NCI-H82 treated with DMSO at 0.1 percent for 48 hours (cell line): ENCODE measurements around the gene KRTAP22-2.

ENCODE experiments used
- DNase-seq: peaks from one replicate; lab custom pipeline; 2025; ENCODE audit not compliant: unreplicated experiment; lab: John Stamatoyannopoulos, UW

Gene KRTAP22-2

DNA sequence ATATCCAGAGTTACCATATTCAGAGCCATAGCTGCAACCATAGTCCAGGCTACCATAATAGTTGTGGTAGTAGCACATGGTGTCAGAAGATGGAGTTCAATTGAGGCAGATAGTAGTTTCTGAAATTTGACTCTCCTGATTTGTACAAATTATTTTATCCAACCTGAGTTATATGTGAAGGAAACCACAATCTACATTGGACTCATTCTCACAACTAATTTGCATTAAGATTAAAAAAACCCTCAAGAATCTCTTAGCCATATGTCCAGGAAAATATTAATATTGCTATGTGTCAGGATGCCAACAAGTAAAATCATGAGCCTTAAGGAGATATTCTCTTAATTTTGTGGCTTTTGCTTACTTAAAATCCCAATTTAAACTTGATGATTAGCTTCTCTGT is at the start of gene KRTAP22-2:
KRTAP22-2 (minus strand) TSS at position 101 of the 400 bp plus-strand sequence.
- DNase-seq: no peak

DNA sequence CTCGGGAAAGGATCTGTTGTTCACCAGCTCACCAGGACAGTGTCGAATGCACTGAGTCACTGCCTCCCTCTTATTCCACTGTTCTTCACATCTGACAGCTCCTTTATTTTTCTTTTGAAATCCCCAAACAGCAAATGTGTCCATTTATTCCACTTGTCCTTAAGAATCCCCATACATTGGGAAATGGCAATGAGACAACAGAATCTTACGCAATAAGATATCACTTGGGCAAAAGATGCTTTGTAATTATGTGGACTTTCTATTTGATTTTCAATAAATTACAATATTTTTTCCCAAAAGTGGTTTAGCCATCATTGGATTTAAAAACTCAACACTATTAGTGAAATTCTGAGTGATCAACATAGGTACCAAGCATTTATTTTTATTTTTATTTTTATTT is 48.5 kb upstream of the KRTAP22-2 start:
- no peak for DNase-seq

DNA sequence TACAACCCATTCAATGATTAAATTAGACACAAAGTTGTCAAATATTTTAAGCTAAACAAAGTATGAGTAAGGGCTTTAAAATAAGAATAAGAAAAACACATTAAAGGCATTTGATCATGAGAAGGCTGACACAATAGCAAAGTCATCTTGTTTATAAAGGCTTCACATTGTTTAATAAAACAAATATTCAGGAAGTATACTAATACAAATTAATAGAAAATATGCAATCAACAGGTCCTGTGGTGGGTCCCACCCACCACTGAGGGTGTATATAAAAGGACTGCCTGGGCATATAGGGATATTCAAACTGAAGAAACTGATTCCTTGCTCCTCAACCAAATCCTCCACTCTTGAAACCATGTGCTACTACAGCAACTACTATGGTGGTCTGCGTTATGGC is 44.7 kb upstream of the KRTAP22-2 start, which contains the start of gene KRTAP20-2:
KRTAP20-2 (plus strand) TSS at position 301 of the 400 bp plus-strand sequence; CDS start at position 359, 58 bp downstream.
- DNase-seq: no peak

DNA sequence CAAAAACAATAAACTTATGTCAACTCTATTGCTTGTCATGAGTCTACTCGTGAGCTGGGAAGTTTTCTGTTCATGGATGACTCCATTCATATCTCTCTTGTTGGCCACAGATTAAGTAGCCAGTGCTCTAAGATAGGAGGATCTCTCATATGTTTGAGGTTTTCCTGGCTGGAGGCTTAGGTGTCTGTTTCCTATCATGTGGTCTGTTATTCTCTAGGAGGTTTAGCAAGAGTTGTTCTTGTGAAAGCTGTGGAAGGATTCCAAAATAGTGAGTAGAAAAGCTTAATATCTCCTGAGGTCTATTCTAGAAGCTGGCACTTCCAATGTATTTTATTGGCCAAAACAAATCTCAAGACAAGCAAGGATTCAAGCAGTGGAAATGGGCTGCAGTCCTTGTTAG is 39.0 kb upstream of the KRTAP22-2 start:
- no peak for DNase-seq

DNA sequence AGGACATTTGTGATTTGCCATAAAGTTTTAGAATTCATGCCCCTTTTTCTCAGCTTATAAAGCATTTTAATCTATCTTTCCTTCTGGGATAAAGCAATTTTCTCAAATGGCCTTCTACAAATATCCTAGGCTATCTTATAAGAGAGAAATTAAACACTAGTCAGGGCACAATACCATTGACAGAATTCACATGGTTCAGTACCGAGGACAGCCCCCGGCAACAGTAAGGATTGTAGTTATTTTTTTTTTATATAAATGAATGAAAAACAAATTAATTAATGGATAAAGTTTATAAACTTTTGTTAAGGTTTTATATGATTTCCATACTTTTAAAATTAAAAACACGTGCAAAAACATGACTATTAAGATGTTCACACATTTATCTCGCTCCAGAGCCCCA is 37.9 kb upstream of the KRTAP22-2 start:
- DNase-seq: no peak

DNA sequence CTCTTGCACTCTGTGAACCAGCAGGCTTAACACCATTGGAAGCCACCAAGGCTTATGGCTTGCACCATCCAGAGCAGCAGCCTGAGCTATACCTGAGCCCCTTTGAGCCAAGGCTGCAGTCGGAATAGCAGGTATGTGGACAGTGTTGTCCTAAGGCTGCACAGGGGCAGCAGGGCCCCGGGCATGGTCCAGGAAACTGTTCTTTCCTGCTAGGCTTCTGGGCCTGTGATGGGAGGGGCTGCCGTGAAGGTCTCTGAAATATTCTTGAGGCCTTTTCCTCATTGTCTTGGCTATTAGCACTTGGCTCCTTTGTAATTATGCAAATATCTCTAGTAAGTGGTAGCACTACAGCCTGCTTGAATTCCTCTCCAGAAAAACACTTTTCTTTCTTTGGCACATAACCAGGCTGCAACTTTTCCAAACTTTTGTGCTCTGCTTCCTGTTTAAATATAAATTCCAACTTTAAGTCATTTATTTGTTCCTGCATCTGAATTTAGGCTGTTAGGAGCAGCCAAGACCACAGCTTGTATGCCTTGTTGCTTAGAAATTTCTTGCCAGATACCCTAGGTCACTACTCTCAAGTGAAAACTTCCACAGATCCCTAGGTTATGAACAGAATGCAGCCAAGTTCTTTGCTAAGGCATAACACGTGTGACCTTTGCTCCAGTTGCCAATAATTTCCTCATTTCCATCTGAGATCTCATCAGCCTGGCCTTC is 35.4 kb upstream of the KRTAP22-2 start:
- DNase-seq: no peak

DNA sequence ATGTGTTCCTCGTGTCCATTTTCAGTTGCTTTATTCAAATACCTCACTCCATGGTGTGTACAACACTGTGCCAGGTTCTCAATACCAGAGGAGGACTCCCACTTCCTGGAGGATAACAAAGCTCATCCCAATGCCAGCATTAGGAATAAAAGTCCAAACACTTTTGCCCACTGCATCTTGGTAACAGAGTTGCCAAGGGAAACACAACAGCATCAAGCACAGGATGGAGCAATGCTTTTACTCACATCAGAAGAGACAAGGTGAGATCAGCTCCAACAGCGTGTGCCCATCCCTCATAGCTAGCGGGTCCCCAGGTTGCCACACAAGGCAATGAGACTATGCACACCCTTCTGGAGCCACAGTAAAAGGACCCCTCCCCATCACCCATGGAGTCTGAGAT is 33.2 kb upstream of the KRTAP22-2 start:
- DNase-seq: no peak

DNA sequence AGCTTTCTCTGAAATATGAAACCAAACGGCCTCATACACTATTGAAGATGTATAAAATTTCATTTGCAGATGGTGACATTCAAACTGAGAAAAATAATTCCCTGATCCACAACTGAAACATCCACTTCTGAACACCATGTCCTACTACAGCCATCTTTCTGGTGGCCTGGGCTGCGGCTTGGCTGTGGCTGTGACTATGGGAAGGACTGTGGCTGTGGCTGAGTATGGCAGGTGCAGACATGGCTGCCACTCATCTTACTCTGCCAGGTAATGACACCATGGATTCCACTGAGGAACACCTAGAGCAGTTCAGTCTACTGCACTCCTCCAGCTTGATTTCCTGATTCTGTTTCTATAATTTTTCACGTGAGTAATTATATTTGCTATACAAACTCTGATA is 30.3 kb upstream of the KRTAP22-2 start, which contains the start of gene KRTAP20-4:
KRTAP20-4 (plus strand) TSS at position 106 of the 400 bp plus-strand sequence.
- DNase-seq: no peak

DNA sequence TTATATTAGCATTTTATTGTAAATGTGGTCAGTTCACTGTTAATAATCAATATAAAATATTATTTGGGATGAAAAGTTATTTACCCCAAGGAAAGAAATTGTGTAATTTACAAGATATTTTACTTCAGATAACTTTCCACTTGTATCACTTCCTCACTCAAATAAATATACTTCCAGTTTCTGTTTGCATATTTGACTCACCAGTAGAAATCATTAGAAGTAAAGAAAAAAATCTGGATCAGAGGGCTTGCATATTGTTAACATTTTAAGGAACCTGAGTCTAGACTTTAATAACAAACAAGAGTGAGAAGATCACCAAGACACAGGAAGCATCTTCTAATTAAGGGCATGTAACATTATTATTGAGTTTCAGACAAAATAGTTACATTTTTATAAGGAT is 29.9 kb upstream of the KRTAP22-2 start:
- DNase-seq: no peak

DNA sequence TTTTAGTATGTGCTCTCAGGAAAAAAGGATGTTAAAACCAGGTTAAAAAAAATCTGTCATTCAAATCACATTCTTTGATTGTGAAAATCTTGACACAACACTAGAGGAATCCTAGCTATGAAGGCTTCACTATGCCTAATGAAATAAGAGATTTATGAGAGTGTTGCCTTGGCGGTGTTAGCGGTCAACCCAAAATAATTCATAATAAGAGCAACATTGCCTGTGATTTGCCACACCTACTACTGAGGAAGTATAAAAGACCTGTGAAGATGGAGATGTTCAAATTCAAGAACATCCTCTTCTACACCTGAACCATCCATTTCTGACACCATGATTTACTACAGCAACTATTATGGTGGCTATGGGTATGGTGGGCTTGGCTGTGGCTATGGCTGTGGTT is 25.9 kb upstream of the KRTAP22-2 start, which contains the start of gene KRTAP20-1:
KRTAP20-1 (plus strand) TSS at position 301 of the 400 bp plus-strand sequence; CDS start at position 331, 30 bp downstream.
- DNase-seq: no peak

DNA sequence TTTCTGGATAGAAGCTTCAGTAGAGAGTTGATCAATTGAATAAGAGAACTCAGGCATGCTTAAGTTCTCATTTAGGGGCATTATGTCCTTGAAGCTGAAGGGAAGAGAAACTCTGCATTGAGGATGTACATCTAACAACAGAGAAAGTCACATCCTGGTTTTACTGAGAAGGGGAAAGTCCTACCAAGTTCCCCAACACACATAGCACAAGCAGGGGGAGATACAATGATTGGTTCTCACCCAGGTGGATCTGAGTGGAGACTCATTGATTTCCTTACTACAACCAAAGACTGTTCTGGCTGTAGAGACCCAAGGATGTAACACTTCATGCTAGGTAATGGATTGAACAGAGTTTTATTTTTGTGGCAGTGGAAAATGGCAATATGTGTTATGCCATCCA is 25.0 kb upstream of the KRTAP22-2 start:
- DNase-seq: no peak

DNA sequence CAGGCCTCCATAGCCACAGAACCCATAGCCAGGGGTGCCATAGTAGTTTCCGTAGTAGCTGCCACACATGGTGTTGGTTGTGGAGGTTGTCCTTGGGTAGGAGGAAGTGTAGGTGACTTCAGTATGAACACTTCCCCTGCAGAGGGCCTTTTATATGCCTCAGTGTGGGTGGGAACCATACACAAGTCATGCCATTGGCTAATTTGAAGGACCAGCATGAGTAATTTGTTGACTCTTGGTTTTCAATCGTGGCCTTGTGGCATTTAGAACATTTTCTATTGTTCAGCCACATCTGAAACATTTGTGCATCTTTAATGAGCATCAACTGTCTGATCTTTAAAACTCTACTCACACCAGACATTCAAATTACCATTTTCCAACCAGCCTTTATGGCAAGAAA is 23.6 kb upstream of the KRTAP22-2 start, which contains the start of gene KRTAP6-1:
KRTAP6-1 (minus strand) TSS at position 95 of the 400 bp plus-strand sequence; CDS start at position 69, 26 bp downstream.
- no peak for DNase-seq

DNA sequence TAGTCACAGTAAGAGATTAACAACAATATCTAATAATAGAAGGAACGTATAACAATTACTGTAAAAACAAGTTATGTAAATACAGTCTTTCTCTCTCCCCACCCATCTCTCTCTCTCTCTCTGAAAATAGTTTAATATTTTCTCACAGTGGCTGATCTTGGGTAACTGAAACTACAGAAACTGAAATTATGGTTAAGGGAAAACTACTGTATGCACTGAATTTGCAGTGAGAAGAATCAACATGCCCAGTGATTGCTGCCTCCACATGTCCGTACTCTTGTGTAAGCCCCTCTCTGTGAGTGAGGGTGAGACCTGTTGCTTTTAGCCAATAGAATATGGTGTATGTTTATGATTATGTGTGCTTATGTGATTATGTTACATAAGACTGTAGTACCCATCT is 21.9 kb upstream of the KRTAP22-2 start:
- no peak for DNase-seq

DNA sequence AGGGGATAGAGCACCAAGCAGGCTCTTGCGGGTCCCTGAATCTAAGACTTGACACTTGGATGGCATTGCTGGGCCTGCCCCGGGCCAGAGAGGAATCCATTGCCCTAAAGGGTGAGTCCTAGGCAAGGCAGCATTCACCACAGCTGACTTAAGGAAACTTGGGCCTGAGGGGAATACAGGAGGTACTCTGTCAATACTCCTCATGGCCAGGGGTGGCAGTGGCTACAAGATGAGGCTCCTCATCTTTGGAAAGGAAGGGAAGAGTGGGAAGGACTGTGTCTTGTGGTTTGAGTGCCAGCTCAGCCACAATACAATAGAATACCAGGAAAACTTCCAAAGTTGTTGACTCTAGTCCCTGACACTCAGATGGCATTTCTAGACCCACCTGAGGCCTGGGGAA is 15.8 kb upstream of the KRTAP22-2 start:
- DNase-seq: no peak

DNA sequence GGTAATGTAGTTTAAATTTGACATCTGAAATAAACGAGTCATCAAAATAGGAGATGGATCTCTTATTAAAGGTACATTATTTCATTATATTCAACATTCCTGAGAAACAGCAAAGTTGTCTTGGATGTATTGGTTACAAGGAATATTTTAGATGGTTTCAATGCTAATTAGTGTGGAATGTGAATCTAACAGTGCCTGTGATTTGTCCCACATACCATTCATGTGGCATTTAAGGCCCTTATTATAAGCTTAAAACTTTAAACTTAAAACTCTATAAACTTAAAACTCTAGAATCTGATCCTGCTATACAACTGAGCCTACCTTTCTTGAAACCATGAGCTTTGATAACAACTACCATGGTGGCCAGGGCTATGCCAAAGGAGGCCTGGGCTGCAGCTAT is 10.6 kb upstream of the KRTAP22-2 start, which contains the start of gene KRTAP22-1:
KRTAP22-1 (plus strand) TSS at position 301 of the 400 bp plus-strand sequence.
- DNase-seq: no peak

DNA sequence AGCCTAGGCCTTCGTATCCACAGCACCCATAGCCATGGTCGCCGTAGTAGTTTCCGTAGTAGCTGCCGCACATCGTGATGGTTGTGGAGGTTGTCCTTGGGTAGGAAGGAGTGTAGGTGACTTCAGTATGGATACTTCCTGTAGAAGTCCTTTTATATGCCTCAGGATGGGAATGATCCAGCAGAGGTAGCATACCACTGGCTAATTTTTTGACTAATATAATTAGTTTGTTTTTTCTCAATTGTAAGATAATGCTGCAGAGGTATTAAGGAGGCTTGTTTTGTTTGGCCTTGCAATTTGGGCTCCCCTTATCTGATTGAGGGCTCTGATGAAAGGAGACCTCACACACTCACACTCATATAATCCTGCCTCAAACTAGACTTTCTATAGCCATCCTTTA is 8.6 kb upstream of the KRTAP22-2 start, which contains the start of gene KRTAP6-2:
KRTAP6-2 (minus strand) TSS at position 101 of the 400 bp plus-strand sequence; CDS start at position 73, 28 bp downstream.
- DNase-seq: no peak

DNA sequence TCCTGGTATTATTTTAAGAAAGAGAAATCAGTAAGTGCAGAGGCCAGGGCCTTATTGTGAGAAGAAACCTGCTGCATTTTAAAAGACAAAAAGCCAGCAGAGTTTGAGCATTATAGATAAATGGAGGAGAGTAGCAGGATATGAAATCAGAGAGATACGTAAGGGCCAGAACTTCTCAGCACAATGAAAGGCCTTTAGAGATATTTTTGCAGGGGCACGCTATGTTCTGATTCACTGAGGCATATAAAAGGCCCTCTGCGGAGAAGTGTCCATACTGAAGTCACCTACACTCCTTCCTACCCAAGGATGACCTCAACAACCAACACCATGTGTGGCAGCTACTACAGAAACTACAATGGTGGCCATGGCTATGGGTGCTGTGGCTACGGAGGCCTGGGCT is 1.9 kb upstream of the KRTAP22-2 start, which contains the start of gene KRTAP6-3:
KRTAP6-3 (plus strand) TSS at position 301 of the 400 bp plus-strand sequence; CDS start at position 307, 6 bp downstream.
- DNase-seq: no peak

DNA sequence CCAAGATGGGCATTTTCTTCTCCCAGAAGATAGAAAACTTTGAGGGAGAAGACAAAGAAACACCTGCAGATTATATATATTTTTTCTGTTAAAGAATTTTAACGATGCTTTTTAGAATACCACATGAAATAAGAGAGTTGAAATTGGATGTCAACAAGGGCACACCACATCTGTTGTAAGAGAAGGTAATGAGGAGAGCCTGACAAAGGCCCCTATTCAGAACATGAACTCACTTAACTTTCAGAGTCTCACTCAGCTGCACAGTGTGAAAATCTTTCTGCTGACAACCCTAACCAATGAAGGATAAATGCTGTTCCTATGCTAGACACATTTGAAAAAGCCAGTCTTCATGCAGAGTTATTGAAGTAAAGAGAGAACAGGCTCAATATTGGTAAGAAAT is 7.3 kb downstream of the KRTAP22-2 start:
- DNase-seq: no peak

DNA sequence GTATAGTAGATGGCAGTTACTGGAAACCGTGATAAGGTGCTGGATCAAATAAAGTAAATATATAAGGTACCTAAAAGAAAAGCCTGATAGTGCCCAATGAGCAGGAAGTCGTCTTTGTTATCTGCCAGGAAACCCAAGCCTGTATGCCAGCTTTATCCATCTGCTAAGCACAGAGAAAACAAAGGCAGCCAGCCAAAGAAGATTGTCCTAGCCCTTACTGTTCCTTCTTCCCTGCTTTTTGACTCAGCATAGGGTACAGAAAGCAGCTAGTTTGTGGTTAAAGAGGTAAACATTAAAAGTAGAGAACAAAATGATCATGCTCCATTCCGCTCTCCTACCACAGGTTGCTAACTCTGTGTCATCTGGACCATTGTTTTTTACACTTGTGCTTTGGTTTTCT is 10.1 kb downstream of the KRTAP22-2 start:
- DNase-seq: no peak

DNA sequence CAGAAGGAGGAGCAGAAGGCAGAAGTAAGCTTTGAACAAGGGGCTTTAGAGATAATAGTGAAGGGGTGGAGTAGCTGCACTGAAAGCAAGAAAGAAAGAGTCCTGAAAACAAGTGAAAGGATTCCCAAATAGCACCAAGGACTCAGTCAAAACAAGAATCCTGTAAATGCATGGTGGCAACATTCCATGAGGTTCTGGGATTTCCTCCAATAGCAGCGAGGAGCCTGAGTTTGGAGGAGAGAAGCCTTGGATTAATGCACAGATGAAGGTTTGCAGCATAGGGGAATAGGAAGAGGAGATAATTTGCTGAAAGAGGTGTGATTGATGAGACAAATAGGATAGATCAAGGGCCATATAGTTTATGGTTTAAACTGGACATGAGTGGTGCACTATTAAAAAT is 10.9 kb downstream of the KRTAP22-2 start:
- no peak for DNase-seq

DNA sequence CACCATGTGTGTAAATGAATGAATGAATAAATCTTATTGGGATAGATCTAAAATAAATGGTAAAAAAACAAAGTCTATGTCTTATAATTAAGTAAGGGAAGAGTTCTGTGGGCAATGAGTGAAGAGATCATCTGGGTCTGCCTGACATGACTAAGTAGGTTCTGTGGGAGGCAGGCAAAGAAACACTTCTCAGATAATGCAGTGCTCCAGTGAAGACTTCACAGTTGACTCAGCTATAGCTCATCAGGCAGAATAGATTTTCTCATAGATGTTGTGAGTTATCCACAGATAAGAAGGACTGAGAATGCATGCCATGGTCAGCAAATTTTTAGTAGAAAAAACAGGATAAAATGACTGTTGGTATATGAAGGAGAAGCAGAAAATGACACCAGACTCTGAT is 12.4 kb downstream of the KRTAP22-2 start:
- no peak for DNase-seq

DNA sequence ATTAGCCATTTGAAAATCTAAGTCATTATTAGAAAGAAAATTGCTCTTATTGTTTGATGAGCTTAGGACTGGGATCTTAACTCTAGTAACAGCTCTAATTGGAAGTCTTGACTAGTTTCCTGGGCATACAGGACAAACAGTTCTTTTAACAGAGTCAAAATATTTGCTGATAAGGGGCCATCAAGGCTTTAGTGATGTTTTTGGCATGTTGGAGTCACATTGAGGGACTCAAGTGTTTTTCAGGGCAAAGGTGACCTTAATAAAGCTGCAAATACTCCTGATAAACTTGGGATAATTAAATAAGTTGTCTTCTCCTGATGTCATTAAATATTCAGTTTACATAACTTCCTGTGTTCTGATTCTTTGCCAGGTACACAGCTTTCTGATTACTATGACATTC is 22.6 kb downstream of the KRTAP22-2 start:
- no peak for DNase-seq
